Left renal cortex interstitium (tissue), 4 donors: ENCODE results near the gene EML5. TPM values are rescaled to one million over a fixed set of nuclear protein-coding genes. Genes with fewer than 3 reads are reported as not detected.

ENCODE experiments used
- DNase-seq, 4 donors: peaks; one replicate each; pipeline ENCODE4 v3.0.0-alpha.2; 2013; ENCODE audit warnings: low read depth in 4 of 4, low spot score in 2 of 4, missing footprints in 1 of 4
- polyA plus RNA-seq, 4 donors: library from polyadenylated mRNA; unstranded; fragments of 120-200 nt; gene quantifications; one replicate each; pipeline ENCODE4 v1.2.1, GENCODE V29; 2013; ENCODE audit not compliant: insufficient read length in 4 of 4

Gene EML5
- polyA plus RNA-seq, 4 donors, result 2.2 to 3.5 (median 2.8) TPM

GRCh38 chr14:88628033-88628432, 164.7 kb downstream of the EML5 start:
- DNase-seq, result no peak

GRCh38 chr14:88625671-88626070, 167.1 kb downstream of the EML5 start:
- no peak for DNase-seq

GRCh38 chr14:88621100-88621499, 171.7 kb downstream of the EML5 start:
- DNase-seq, result peak in 1 of 4 donors; percentile 37

- no peak for DNase-seq
These were observed 174.3 kb downstream of the EML5 start for GRCh38 chr14:88618476-88618875.

GRCh38 chr14:88617479-88617878, 175.3 kb downstream of the EML5 start:
- no peak for DNase-seq

- DNase-seq, result no peak
These were observed 176.1 kb downstream of the EML5 start for GRCh38 chr14:88616697-88617096.

- no peak for DNase-seq
These were observed 178.4 kb downstream of the EML5 start for GRCh38 chr14:88614218-88614907.

GRCh38 chr14:88613552-88614010, 179.2 kb downstream of the EML5 start:
- DNase-seq, result no peak

GRCh38 chr14:88612981-88613380, 179.8 kb downstream of the EML5 start:
- no peak for DNase-seq

GRCh38 chr14:88611878-88612277, 180.9 kb downstream of the EML5 start:
- DNase-seq, result no peak

GRCh38 chr14:88607829-88608228, 184.9 kb downstream of the EML5 start:
- DNase-seq, result no peak

GRCh38 chr14:88605594-88605993, 187.2 kb downstream of the EML5 start:
- DNase-seq, result no peak

GRCh38 chr14:88604212-88604611, 188.5 kb downstream of the EML5 start:
- DNase-seq, result no peak

- DNase-seq, result no peak
These were observed 192.9 kb downstream of the EML5 start for GRCh38 chr14:88599761-88600439.

GRCh38 chr14:88599326-88599725, 193.4 kb downstream of the EML5 start:
- DNase-seq, result peak in 1 of 4 donors; percentile 23

GRCh38 chr14:88598097-88598675, 194.6 kb downstream of the EML5 start:
- no peak for DNase-seq

GRCh38 chr14:88597601-88598000, 195.2 kb downstream of the EML5 start:
- DNase-seq, result no peak

- no peak for DNase-seq
These were observed 195.7 kb downstream of the EML5 start for GRCh38 chr14:88597038-88597437.

GRCh38 chr14:88592031-88592430, 200.7 kb downstream of the EML5 start:
- peak in 1 of 4 donors; percentile 32 for DNase-seq

GRCh38 chr14:88590173-88590572, 202.6 kb downstream of the EML5 start:
- no peak for DNase-seq

- DNase-seq, result no peak
These were observed 204.7 kb downstream of the EML5 start for GRCh38 chr14:88588081-88588480.

GRCh38 chr14:88584451-88584850, 208.3 kb downstream of the EML5 start:
- DNase-seq, result no peak
